ENCODE data around the gene PLRG1. TPM values are rescaled to one million over a fixed set of nuclear protein-coding genes. Genes with fewer than 3 reads are reported as not detected.
"Not testable (repeated sequence)": the region's sequence is repeated elsewhere in the genome, so short reads cannot be mapped to it uniquely, and the experiment has no call there.

The PLRG1 gene
- total RNA-seq, result 100 to 1,000 TPM; 123 to 125 TPM

- H3K4me1 Mint-ChIP-seq, result peaks cover 20% of the 10 kb centered on the region
- ChIA-PET POLR2A (interaction anchor here (0.5 kb wide), 1 partner anchor 14 kb away, joined by 3 read pairs; no protein-coding TSS in a partner anchor), CTCF (interaction anchor here (0.6 to 6.0 kb wide), 13 partner anchors 9 to 1657 kb away, joined by 3 to 67 read pairs (median 3); partner anchors contain the start of gene FGB)
- H3K36me3 Mint-ChIP-seq (ENCODE audit: low read depth), result peaks cover 13% of the 10 kb centered on the region
- peaks cover 2% of the 10 kb centered on the region for H3K27me3 Mint-ChIP-seq
- intact Hi-C loops (cut with DNase I, micrococcal nuclease), result loop anchor here (1.0 to 10.0 kb wide), 8 partner anchors 59 to 1402 kb away; partner anchors contain the start of genes MAP9 (in 2 of the 2), CTSO (in 1 of the 2), DCHS2 (in 1 of the 2) and LRAT (in 1 of the 2)
- peak within 1 kb of the TSS; percentile 93 for H3K27ac Mint-ChIP-seq
- peak within 1 kb of the TSS; percentile 87 for H3K4me3 Mint-ChIP-seq
- no peaks in the 10 kb centered on the region for H3K9me3 Mint-ChIP-seq (ENCODE audit: low read depth)
- DNase-seq (peak; percentile 98), ATAC-seq (peak; percentile 97)
These were observed at the start of gene PLRG1 for GRCh38 chr4:154549894-154550790. Gene PLRG1, minus strand, starts transcription at chr4:154550400. Its CDS starts 92 bp downstream, at chr4:154550308.

- peaks cover 4% of the 10 kb centered on the region for H3K4me1 Mint-ChIP-seq
- no peaks in the 10 kb centered on the region for H3K9me3 Mint-ChIP-seq (ENCODE audit: low read depth)
- no peak overlapping the region for H3K4me3 Mint-ChIP-seq
- no peak for DNase-seq
- POLR2A ChIA-PET, result no interaction called here
- ATAC-seq, result no peak
- peaks cover 14% of the 10 kb centered on the region for H3K27me3 Mint-ChIP-seq
- CTCF ChIA-PET, result no interaction called here
- H3K27ac Mint-ChIP-seq, result no peak overlapping the region
- intact Hi-C loops (cut with DNase I, micrococcal nuclease), result no loop called here
- no peaks in the 10 kb centered on the region for H3K36me3 Mint-ChIP-seq (ENCODE audit: low read depth)
These were observed 47.9 kb upstream of the PLRG1 start for GRCh38 chr4:154597798-154598774.

DNA sequence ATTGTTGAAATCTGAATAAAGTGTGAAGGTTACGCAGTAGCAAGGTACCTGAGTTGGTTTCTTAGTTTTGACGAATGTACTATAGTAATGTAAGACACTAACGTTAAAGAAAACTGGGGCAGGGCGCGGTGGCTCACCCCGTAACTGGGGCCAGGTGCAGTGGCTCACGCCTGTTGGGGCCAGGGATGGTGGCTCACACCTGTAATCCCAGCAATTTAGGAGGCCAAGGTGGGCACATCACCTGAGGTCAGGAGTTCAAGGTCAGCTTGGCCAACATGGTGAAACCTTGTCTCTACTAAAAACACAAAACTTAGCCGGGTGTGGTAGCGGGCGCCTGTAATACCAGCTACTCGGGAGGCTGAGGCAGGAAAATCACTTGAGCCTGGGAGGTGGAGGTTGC is 47.1 kb upstream of the PLRG1 start:
- CTCF ChIA-PET; H3K4me1 Mint-ChIP-seq; H3K9me3 Mint-ChIP-seq (ENCODE audit: low read depth); H3K4me3 Mint-ChIP-seq; H3K36me3 Mint-ChIP-seq (ENCODE audit: low read depth); ATAC-seq; H3K27ac Mint-ChIP-seq; DNase-seq; intact Hi-C loops (cut with DNase I, micrococcal nuclease); POLR2A ChIA-PET: not testable (repeated sequence)
- H3K27me3 Mint-ChIP-seq, result peaks cover 12% of the 10 kb centered on the region

GRCh38 chr4:154595807-154596206 is 45.6 kb upstream of the PLRG1 start:
- Mint-ChIP-seq H3K4me3 (no peak overlapping the region), H3K4me1 (peaks cover under 1% of the 10 kb centered on the region), H3K36me3 (ENCODE audit: low read depth) (no peaks in the 10 kb centered on the region), H3K27ac (no peak overlapping the region), H3K27me3 (peaks cover 17% of the 10 kb centered on the region), H3K9me3 (ENCODE audit: low read depth) (no peaks in the 10 kb centered on the region)
- no peak for DNase-seq
- ChIA-PET POLR2A (no interaction called here), CTCF (interaction anchor here (0.5 to 1.2 kb wide), 3 partner anchors 21 to 45 kb away, joined by 3 to 4 read pairs (median 3); no protein-coding TSS in a partner anchor)
- intact Hi-C loops (cut with DNase I, micrococcal nuclease), result no loop called here
- no peak for ATAC-seq

DNA sequence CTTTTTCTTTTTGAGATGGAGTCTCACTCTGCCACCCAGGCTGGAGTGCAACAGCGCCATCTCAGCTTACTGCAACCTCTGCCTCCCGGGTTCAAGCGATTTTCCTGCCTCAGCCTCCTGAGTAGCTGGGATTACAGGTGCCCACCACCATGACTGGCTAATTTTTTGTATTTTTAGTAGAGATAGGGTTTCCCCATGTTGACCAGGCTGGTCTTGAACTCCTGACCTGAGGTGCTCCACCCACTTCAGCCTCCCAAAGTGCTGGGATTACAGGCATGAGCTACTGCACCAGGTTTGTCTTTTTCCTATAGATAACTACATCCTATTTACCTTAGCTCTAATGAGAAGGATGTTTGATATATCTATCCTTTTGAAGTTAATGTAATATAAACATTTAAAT is 44.1 kb upstream of the PLRG1 start:
- H3K9me3 Mint-ChIP-seq (ENCODE audit: low read depth); H3K4me3 Mint-ChIP-seq; intact Hi-C loops (cut with DNase I, micrococcal nuclease); H3K36me3 Mint-ChIP-seq (ENCODE audit: low read depth); DNase-seq; POLR2A ChIA-PET; H3K27ac Mint-ChIP-seq; H3K4me1 Mint-ChIP-seq; ATAC-seq: not testable (repeated sequence)
- CTCF ChIA-PET, result interaction anchor here (0.9 to 1.6 kb wide), 4 partner anchors 8 to 29 kb away, joined by 3 to 5 read pairs (median 4); no protein-coding TSS in a partner anchor
- H3K27me3 Mint-ChIP-seq, result peaks cover 23% of the 10 kb centered on the region

DNA sequence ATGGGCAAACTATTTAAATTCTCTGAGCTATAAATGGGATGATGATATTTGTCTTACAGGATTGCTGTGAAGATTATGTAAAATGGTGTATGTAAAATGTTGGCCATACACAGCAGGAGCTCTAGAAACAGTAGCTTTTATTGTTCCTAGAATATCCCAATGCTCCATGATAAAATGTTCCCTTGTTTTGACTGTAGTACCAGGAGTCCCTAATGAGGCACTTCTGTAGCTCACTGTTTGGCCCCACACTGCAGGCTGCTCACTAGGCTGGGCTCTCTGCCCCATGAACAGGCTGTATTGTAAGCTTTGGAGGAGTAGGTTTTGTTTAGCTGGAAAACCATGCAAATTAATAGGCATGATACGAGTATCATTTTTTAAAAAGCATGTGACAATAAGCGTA is 43.7 kb upstream of the PLRG1 start:
- ATAC-seq (no peak), DNase-seq (no peak)
- Mint-ChIP-seq H3K4me3 (no peak overlapping the region), H3K4me1 (no peaks in the 10 kb centered on the region), H3K9me3 (ENCODE audit: low read depth) (no peaks in the 10 kb centered on the region), H3K36me3 (ENCODE audit: low read depth) (no peaks in the 10 kb centered on the region), H3K27ac (no peak overlapping the region), H3K27me3 (peaks cover 24% of the 10 kb centered on the region)
- ChIA-PET CTCF (interaction anchor here (0.9 to 1.6 kb wide), 4 partner anchors 8 to 30 kb away, joined by 3 to 5 read pairs (median 4); no protein-coding TSS in a partner anchor), POLR2A (no interaction called here)
- intact Hi-C loops (cut with DNase I, micrococcal nuclease), result no loop called here

DNA sequence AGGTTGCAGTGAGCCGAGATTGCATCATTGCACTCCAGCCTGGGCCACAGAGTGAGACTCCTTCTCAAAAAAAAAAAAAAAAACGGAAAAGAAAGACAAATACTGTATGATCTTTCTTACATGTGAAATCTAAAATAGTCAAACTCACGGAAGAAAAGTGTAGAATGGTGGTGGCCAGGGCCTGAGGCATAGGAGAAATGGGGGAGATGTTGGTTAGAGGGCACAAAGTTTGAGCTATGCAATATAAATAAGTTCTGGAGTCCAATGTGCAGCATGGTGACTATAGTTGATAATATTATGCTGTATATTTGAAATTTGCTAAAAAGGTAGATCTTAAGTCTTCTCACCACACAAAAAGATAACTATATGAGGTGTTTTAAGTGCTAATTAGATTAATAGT is 41.7 kb upstream of the PLRG1 start:
- ATAC-seq (no peak), DNase-seq (no peak)
- no peak overlapping the region for H3K4me3 Mint-ChIP-seq
- CTCF ChIA-PET, result no interaction called here
- intact Hi-C loops (cut with DNase I, micrococcal nuclease), result no loop called here
- no peaks in the 10 kb centered on the region for H3K36me3 Mint-ChIP-seq (ENCODE audit: low read depth)
- H3K9me3 Mint-ChIP-seq (ENCODE audit: low read depth), result no peaks in the 10 kb centered on the region
- no peak overlapping the region for H3K27ac Mint-ChIP-seq
- H3K27me3 Mint-ChIP-seq, result peaks cover 20% of the 10 kb centered on the region
- H3K4me1 Mint-ChIP-seq, result no peaks in the 10 kb centered on the region
- POLR2A ChIA-PET, result no interaction called here

GRCh38 chr4:154590329-154591006 is 40.3 kb upstream of the PLRG1 start, which contains the start of gene FGA:
Gene FGA, minus strand, starts transcription at chr4:154590742. Its CDS starts 55 bp downstream, at chr4:154590687.
- H3K4me1 Mint-ChIP-seq, result no peaks in the 10 kb centered on the region
- no peaks in the 10 kb centered on the region for H3K9me3 Mint-ChIP-seq (ENCODE audit: low read depth)
- no peak within 1 kb of the TSS for H3K4me3 Mint-ChIP-seq
- ChIA-PET POLR2A (no interaction called here), CTCF (no interaction called here)
- H3K27ac Mint-ChIP-seq, result no peak within 1 kb of the TSS
- ATAC-seq (no peak), DNase-seq (no peak)
- intact Hi-C loops (cut with DNase I, micrococcal nuclease), result no loop called here
- H3K36me3 Mint-ChIP-seq (ENCODE audit: low read depth), result no peaks in the 10 kb centered on the region
- H3K27me3 Mint-ChIP-seq, result peaks cover 23% of the 10 kb centered on the region

DNA sequence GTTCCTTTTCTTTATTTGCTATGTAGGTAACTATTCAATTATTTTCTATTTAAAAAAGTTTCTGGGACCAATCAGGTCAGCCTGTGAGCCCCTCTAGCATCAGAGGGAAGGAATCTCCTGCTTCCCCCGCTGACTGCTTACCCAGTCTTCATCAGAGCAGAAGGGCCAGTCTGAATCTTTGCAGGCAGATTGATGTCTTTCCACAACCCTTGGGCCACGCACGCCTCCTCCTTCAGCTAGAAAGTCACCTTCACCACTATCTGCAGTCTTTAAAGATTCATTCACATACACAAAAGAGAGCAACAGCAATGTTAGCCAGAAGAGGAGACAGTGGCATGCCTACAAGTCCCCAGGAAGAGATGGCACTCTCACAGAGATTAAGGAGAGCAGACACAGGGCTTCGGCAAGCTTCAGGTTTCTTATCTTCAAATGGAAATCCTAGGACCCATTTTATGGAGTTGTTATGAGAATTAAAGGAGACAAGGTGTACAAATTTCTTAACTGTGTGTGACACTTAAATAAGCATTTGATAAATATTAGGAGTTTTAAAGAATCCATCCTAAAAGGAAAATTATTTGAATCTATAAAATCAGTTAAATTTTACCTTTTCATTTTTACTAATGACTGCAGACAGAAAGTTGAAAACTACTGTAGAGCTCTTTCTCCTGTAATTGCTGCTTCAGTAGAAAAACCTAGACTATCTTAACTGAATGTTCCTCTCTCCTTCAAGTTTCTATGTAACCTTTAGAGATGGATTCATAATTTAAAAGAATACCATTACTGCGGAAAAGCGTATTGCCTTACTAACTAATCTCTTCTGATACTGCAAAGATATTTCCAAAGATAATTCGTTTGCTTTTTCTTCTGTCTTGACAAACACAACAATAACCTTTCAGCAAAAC is 39.3 kb upstream of the PLRG1 start:
- Mint-ChIP-seq H3K36me3 (ENCODE audit: low read depth) (no peaks in the 10 kb centered on the region), H3K9me3 (ENCODE audit: low read depth) (no peaks in the 10 kb centered on the region), H3K4me1 (no peaks in the 10 kb centered on the region), H3K27me3 (peaks cover 23% of the 10 kb centered on the region), H3K27ac (no peak overlapping the region), H3K4me3 (no peak overlapping the region)
- DNase-seq (no peak), ATAC-seq (no peak)
- ChIA-PET POLR2A (no interaction called here), CTCF (interaction anchor here (0.8 to 1.1 kb wide), 2 partner anchors 11 to 29 kb away, joined by 3 to 4 read pairs; no protein-coding TSS in a partner anchor)
- intact Hi-C loops (cut with DNase I, micrococcal nuclease), result no loop called here

DNA sequence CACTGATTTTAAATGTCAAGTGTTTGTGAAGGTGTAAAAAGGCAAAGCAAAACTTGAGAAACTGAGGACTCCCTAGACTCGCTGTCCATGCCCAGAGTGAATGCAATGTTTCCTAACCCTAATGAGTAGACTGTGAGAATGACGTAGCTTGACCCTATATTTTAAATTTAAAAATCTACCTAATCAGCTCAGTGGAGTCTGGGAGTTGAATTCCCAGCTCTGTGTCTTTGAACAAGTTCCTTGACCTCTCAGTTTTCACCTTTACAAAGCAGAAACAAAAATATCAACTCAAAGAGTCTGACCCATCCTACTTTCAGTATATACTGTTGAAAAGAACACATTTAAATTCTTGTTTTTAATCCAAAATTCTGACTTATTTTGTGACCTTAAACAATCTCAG is 38.0 kb upstream of the PLRG1 start:
- ChIA-PET POLR2A (no interaction called here), CTCF (interaction anchor here (1.1 to 1.3 kb wide), 3 partner anchors 13 to 30 kb away, joined by 4 read pairs; no protein-coding TSS in a partner anchor)
- ATAC-seq (no peak), DNase-seq (no peak)
- Mint-ChIP-seq H3K27me3 (peaks cover 20% of the 10 kb centered on the region), H3K4me3 (no peak overlapping the region), H3K4me1 (no peaks in the 10 kb centered on the region), H3K9me3 (ENCODE audit: low read depth) (no peaks in the 10 kb centered on the region), H3K36me3 (ENCODE audit: low read depth) (no peaks in the 10 kb centered on the region), H3K27ac (no peak overlapping the region)
- intact Hi-C loops (cut with DNase I, micrococcal nuclease), result no loop called here

Data from activated CD4-positive, alpha-beta T cell treated with anti-CD3 and anti-CD28 coated beads for 36 hours (primary cell).